22Rv1 (cell line): ENCODE measurements around the gene FAM117B.

ENCODE experiments used
- ZFX ChIP-seq: fragments of 450-650 bp; IDR thresholded peaks from 2 replicates; pipeline ENCODE4 v1.6.1; 2017; ENCODE audit warnings: antibody characterized with exemption, borderline replicate concordance
- TF ChIP-seq, protein P1 (sequence below): fragments of 450-650 bp; IDR thresholded peaks from 2 replicates; pipeline ENCODE4 v1.5.1; 2017; ENCODE audit warnings: mild to moderate bottlenecking

DNA sequence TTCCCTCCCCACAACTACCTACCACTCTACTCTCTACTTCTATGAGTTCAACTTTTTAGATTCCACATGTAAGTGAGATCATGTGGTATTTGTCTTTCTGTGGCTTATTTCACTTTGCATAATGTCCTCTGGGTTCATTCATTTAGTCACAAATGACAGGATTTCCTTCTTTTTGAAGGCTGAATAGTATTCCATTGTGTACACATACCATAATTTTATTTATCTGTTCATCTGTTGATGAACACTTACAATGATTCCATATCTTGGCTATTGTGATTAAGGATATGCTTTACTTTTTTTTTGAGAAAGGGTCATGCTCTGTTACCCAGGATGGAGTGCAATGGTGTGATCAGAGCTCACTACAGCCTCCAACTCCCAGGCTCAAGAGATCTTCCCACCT lies 163.2 kb downstream of the FAM117B start:
- TF ChIP-seq ZFX, result no peak
- TF ChIP-seq, protein P1, sequence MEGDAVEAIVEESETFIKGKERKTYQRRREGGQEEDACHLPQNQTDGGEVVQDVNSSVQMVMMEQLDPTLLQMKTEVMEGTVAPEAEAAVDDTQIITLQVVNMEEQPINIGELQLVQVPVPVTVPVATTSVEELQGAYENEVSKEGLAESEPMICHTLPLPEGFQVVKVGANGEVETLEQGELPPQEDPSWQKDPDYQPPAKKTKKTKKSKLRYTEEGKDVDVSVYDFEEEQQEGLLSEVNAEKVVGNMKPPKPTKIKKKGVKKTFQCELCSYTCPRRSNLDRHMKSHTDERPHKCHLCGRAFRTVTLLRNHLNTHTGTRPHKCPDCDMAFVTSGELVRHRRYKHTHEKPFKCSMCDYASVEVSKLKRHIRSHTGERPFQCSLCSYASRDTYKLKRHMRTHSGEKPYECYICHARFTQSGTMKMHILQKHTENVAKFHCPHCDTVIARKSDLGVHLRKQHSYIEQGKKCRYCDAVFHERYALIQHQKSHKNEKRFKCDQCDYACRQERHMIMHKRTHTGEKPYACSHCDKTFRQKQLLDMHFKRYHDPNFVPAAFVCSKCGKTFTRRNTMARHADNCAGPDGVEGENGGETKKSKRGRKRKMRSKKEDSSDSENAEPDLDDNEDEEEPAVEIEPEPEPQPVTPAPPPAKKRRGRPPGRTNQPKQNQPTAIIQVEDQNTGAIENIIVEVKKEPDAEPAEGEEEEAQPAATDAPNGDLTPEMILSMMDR, result no peak
